ENCODE data around the gene GABRP. TPM values are rescaled to one million over a fixed set of nuclear protein-coding genes. Genes with fewer than 3 reads are reported as not detected.
"Not testable (repeated sequence)": the region's sequence is repeated elsewhere in the genome, so short reads cannot be mapped to it uniquely, and the experiment has no call there.

The GABRP gene
- polyA plus RNA-seq, 4 donors, result 1.0 to 3.6 (median 1.4) TPM

GRCh38 chr5:170788626-170789304 is 5.2 kb downstream of the GABRP start:
- DNase-seq (ENCODE audit: low read depth in 4 of 4, low spot score in 2 of 4), result no peak

GRCh38 chr5:170791325-170791954 is 7.9 kb downstream of the GABRP start:
- peak in 3 of 4 donors; percentile 32 to 70 (median 34) for DNase-seq (ENCODE audit: low read depth in 4 of 4, low spot score in 2 of 4)

DNA sequence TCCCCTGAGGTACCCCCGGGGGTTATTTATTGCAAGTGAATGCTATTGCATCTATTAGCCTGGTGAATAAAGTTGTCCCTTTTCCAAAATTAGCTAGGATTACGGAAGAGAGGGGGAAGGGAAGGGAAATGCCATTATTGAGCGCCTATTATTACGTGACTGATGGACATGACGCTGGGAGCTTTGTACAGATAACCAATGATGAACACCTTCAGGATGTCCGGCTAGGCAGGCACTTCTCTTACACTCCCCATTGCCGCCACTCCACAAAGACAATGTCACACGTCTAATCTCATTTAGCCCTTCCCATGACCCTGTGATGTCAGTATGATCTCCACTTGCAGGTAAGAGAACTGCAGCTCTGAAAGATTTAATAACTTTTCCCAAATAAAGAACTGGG is 9.4 kb downstream of the GABRP start:
- DNase-seq (ENCODE audit: low read depth in 4 of 4, low spot score in 2 of 4), result no peak

- DNase-seq (ENCODE audit: low read depth in 4 of 4, low spot score in 2 of 4), result no peak
Observed at GRCh38 chr5:170795154-170795553, 11.6 kb downstream of the GABRP start.

GRCh38 chr5:170805666-170806065 is 22.1 kb downstream of the GABRP start:
- DNase-seq (ENCODE audit: low read depth in 4 of 4, low spot score in 2 of 4), result no peak

DNA sequence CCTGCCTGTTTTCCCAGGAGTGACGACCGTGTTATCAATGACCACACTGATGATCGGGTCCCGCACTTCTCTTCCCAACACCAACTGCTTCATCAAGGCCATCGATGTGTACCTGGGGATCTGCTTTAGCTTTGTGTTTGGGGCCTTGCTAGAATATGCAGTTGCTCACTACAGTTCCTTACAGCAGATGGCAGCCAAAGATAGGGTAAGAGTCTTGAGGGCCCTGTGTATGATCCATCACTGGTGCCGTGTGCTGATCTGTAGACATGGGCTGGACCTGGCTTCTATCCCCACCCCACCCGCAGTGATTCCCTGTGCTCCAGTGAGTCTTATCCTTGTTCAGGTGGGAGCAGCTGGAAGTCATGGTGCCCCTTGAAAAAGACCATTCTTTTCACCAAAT is 26.0 kb downstream of the GABRP start:
- DNase-seq (ENCODE audit: low read depth in 4 of 4, low spot score in 2 of 4), result no peak

- DNase-seq (ENCODE audit: low read depth in 4 of 4, low spot score in 2 of 4), result no peak
Observed at GRCh38 chr5:170811719-170812118, 28.2 kb downstream of the GABRP start.

DNA sequence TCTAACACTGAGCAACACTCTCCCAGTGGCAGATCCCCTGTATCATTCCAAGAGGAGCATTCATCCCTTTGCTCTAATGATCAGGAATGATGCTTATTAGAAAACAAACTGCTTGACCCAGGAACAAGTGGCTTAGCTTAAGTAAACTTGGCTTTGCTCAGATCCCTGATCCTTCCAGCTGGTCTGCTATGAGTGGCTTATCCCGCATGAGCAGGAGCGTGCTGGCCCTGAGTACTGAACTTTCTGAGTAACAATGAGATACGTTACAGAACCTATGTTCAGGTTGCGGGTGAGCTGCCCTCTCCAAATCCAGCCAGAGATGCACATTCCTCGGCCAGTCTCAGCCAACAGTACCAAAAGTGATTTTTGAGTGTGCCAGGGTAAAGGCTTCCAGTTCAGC is 29.7 kb downstream of the GABRP start:
- DNase-seq (ENCODE audit: low read depth in 4 of 4, low spot score in 2 of 4), result no peak

DNA sequence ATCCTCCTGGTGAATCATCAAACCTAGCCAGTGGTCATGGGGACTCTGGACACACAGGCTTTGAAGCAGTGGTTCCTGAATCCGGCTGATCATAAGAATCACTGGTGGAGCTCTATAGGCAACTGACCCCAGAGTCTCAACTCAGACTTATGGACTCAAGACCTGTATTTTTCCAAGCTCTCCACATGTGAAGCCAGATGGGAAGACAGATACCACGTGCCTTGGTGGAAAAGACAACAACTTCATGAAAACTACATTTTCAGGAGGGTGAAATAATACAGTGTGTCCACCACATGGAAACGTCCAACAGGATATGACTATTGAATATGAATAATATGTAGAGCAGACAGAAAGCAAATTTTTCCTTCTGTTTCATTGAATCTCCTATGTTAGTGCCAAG is 33.7 kb downstream of the GABRP start:
- no peak for DNase-seq (ENCODE audit: low read depth in 4 of 4, low spot score in 2 of 4)

GRCh38 chr5:170818232-170818631 is 34.7 kb downstream of the GABRP start:
- DNase-seq (ENCODE audit: low read depth in 4 of 4, low spot score in 2 of 4), result no peak

- no peak for DNase-seq (ENCODE audit: low read depth in 4 of 4, low spot score in 2 of 4)
Observed at GRCh38 chr5:170819824-170820223, 36.3 kb downstream of the GABRP start.

- DNase-seq (ENCODE audit: low read depth in 4 of 4, low spot score in 2 of 4), result no peak
Observed at GRCh38 chr5:170821257-170821800, 37.8 kb downstream of the GABRP start.

GRCh38 chr5:170826117-170826516 is 42.6 kb downstream of the GABRP start:
- no peak for DNase-seq (ENCODE audit: low read depth in 4 of 4, low spot score in 2 of 4)

- no peak for DNase-seq (ENCODE audit: low read depth in 4 of 4, low spot score in 2 of 4)
Observed at GRCh38 chr5:170832241-170832640, 48.7 kb downstream of the GABRP start.

- DNase-seq (ENCODE audit: low read depth in 4 of 4, low spot score in 2 of 4), result not testable (repeated sequence)
Observed at GRCh38 chr5:170833981-170834380, 50.5 kb downstream of the GABRP start.

GRCh38 chr5:170836226-170836625 is 52.7 kb downstream of the GABRP start:
- DNase-seq (ENCODE audit: low read depth in 4 of 4, low spot score in 2 of 4), result no peak

DNA sequence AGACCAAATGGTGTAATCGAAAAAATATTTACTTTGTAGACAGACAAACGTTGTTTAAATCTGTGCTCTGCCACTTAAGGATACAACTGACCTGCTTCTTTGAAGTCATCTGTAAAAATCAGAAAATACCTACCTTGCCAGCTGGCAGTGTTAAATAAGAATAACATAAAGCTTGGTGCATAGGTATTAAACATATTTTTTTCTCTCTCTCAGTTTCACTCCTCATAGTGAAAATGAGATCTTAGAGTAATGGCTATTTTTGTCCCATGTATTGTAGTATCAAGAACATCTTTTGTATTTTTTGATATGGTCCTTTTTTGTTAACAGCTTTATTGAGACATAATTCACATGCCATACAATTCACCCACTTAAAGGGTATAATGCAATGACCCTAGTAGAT is 60.3 kb downstream of the GABRP start:
- DNase-seq (ENCODE audit: low read depth in 4 of 4, low spot score in 2 of 4), result no peak

GRCh38 chr5:170844651-170845050 is 61.1 kb downstream of the GABRP start:
- DNase-seq (ENCODE audit: low read depth in 4 of 4, low spot score in 2 of 4), result no peak

DNA sequence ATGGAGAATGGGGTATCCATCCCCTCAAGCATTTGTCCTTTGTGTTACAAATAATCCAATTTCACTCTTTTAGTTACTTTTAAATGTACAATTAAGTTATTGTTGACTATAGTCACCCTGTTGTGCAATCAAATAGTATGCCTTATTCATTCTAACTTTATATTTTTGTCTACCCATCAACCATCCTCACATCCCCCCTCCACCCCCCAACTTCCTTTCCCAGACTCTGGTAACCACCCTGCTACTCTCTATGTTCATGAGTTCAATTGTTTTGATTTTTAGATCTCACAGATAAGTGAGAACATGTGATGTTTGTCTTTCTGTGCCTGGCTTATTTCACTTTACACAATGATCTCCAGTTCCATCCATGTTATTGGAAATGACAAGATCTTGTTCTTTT is 62.9 kb downstream of the GABRP start:
- DNase-seq (ENCODE audit: low read depth in 4 of 4, low spot score in 2 of 4), result no peak

DNA sequence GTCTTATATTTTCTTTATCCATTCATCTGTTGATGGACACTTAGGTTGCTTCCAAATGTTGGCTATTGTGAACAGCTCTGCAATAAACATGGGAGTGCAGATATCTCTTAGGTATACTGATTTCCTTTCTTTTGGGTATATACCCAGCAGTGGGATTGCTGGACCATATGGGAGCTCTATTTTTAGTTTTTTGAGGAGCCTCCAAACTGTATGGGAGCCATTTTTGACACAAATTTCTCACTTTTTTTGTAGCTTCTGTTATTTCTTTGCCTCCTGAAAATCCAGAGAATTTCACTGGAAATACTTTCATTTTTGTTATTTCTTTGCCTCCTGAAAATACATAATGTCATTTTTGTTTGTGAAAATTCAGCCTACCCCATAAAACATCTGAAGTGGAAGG is 63.3 kb downstream of the GABRP start:
- no peak for DNase-seq (ENCODE audit: low read depth in 4 of 4, low spot score in 2 of 4)

GRCh38 chr5:170848033-170848432 is 64.5 kb downstream of the GABRP start:
- no peak for DNase-seq (ENCODE audit: low read depth in 4 of 4, low spot score in 2 of 4)

- no peak for DNase-seq (ENCODE audit: low read depth in 4 of 4, low spot score in 2 of 4)
Observed at GRCh38 chr5:170849374-170849773, 65.8 kb downstream of the GABRP start.
